ENCODE measurements around the gene BIN2.
A peak's percentile ranks its signal among the peaks of the same experiment; 100 is the strongest.

BIN2 gene

DNA sequence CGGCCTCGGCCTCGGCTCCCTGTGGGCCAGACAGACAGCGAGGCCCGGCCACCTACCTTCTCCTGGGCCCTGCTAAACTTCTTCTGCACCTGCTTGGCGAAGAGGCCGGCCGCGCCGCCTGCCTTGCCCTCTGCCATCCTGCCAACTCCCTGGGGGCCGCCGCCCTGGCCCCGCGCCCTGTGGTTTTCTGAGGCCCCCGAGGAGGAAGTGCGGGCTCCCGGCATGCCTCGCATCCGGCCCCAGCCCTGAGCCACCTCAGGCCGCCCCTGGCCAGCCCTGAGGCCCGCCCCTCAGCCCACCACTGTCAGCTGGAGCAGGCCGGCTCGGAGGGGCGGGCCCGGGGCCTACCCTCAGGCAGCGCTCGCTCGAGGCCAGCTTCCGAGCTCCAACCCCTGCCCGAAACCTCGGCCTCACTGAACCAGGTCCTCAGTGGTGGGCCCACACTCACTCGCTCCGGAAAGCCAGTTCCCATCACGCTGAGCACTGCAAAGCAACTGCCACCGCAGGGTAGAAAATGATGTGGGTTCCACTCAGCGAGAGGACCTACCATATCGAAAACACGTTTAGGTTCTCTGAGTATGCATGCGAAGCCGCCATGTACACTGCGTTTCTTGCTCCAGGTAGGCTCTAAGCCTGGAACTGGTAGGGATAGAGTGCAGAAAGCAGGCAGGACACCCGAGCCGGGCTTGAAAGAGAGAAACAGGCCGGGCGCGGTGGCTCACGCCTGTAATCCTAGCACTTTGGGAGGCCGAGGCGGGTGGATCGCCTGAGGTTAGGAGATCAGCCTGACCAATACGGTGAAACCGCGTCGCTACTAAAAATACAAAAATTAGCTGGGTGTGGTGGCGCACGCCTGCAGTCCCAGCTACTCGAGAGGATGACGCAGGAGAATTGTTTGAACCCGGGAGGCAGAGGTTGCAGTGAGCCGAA lies at the start of gene BIN2:
TSS of gene BIN2 (minus strand) at position 209 of the 930 bp plus-strand sequence. CDS start at position 137, 72 bp downstream.
- no peak for DNase-seq (ENCODE audit: low read depth)

DNA sequence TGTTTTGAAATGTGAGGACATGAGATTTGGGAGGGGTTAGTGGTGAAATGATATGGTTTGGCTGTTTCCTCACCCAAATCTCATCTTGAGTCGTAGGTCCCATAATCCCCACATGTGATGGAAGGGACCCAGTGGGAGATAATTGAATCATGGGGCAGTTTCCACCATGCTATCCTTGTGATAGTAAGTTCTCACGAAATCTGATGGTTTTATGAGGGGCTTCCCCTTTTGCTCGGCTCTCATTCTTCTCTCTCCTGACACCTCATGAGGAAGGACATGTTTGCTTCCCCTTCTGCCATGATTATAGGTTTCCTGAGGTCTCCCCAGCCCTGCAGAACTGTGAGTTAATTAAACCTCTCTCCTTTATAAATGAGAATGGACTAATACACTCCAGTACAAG lies 49.2 kb upstream of the BIN2 start:
- no peak for DNase-seq (ENCODE audit: low read depth)

DNA sequence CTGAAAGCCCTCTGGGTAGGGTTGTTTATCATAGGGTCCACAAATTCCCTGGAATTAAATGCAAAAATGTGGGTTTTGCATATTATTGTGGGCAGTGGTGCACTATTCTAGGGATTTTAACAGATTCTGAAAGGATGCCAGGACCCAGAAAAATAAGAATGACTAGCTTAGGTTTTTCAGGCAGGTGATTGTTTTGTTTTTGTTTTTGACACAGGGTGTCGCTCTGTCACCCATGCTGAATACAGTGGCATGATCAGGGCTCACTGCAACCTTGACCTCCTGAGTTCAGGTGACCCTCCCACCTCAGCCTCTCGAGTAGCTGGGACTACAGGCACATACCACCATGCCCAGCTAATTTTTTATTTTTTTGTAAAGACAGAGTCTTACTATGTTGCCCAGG lies 48.0 kb upstream of the BIN2 start:
- no peak for DNase-seq (ENCODE audit: low read depth)

DNA sequence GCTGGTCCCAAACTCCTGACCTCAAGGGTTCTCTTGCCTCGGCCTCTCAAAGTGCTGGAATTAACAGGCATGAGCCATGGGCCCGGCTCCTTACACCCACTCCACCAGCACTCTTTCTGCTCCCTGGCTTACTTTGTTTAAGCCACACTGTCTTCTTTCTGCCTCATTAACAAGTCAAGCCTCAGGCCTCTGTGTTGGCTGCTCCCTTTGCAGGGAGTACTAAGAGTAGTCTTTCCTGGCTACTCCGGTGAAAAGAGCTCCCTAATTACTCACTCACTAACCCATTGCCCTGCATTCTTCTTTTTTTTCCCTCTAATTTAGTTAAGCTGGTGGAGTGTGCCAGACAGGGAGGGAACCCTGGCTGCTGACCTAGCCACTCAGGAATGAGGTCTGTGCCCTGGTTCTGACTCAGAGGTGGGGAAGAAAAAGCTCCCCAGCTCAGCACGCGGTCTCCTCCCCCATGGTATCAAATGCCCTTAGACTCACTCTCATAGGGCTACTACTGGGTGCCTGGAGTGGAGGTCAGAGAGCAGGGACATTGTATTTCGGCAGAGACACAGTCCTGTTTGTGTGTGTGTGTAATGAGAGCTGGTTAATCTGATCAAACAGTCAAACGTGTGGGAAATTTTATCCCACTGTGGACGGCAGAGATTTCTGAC lies 47.5 kb upstream of the BIN2 start:
- DNase-seq (ENCODE audit: low read depth), result peak; percentile 98

DNA sequence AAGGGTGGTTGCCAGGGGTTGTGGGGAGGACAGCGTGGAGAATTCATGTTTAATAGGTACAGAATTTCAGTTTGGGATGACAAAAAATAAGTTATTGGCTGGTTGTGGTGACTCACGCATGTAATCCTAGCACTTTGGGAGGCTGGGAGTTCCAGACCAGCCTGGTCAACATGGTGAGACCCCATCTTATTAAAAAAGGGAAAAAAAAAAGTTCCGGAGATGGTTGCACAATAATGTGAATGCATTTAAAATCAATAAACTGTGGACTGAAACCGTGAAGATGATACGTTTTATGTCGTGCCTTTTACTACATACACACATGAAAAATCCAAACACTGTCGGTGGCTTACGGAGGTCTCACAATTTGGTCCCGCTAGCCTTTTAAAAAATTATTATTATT lies 46.7 kb upstream of the BIN2 start:
- DNase-seq (ENCODE audit: low read depth), result no peak

DNA sequence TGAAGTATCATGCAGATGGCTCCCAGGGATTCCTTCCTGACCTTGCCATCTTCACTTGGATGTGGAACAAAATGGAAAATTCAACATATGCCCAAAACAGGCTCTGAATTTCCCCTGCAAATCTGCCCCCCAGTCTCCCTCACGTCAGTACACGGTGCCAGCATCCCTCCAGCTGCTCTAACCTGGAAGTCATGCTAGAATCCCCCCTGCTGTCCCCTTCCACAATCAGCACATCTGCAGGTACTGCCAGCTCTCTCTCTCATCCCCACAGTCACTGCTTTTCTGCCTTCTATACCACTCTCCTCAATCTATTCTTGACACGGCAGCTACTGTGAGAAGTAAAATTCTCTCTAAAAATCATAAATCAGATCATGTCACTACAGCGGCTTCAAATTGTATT lies 45.6 kb upstream of the BIN2 start:
- DNase-seq (ENCODE audit: low read depth), result no peak

DNA sequence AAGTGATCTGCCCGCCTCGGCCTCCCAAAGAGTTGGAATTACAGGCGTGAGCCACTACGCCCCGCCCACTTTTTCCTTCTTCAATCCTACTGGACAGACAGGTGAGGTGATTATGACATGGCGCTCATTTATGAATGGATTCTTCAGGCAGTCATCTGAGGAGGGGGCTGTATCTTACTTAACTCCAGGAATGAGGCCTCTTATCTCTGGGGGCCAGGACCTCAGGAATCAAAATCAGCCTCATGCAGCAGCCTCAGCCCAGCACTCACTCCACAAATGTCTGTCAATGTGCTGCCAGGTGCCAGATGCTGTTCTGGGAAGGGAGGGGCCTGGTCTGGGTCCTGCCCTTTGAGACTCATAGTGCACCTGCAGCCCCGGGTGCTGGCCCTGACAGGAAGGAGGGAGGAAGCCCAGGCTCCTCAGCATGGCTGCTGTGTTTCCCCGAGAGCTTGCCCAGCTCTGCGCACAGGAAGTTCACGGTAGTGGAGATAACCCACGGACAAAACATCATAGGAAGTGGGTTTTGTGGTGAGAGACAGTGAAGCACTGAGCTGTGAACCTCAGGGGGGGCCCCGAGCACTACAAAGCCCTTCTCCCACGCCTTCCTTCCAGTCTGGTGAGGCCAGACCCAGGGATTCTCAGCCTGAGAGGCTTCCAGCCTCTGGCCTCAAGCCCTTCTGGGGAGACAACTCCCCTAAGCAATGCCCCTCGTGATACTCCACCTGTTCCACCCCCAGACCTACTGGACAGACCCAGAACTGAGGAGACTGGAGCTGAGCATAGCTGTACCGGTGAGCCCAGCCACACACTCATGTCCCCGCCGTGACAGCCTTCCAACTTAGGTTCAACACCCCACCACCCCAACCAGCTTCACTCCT lies 44.9 kb upstream of the BIN2 start:
- DNase-seq (ENCODE audit: low read depth), result peak; percentile 87

DNA sequence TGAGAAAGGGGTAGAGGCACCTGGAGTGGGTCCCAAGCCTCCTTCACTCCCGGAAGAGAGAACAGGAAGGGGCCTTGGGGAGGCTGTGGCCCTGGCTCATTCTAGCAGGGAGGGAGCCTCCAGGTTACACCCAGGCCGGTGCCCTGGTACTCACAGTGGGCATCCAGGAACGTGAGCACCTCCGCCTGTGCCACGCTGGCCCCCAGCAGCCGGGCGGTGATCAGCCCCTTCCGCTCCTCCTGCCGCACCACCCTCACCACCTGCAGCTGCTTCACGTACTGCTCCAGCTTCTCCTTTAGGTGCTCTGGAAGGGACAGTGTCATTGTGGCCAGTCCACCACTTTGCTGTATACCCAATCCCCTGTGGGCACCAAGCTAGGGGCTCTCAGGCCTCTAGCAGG lies 41.3 kb upstream of the BIN2 start:
- DNase-seq (ENCODE audit: low read depth), result no peak

DNA sequence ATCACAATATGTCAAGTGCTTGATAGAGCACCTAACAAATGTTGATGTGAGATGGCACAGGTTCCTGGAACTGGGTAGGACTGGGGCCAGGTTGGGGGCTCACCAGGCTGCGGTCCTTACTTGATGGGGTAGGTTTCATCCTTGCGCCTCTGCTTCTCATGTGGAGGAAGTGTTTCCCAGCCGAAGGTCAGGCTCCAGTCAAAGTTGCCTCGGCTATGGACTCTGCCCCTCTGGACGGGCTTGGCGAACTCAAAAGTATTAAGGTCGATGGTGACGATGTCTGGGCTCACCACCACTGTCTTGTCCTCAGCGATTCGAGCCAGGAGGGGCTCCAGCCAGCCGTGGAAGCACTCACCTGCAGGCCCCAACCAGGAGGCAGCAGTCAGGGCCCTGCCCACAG lies 40.0 kb upstream of the BIN2 start:
- DNase-seq (ENCODE audit: low read depth), result no peak

DNA sequence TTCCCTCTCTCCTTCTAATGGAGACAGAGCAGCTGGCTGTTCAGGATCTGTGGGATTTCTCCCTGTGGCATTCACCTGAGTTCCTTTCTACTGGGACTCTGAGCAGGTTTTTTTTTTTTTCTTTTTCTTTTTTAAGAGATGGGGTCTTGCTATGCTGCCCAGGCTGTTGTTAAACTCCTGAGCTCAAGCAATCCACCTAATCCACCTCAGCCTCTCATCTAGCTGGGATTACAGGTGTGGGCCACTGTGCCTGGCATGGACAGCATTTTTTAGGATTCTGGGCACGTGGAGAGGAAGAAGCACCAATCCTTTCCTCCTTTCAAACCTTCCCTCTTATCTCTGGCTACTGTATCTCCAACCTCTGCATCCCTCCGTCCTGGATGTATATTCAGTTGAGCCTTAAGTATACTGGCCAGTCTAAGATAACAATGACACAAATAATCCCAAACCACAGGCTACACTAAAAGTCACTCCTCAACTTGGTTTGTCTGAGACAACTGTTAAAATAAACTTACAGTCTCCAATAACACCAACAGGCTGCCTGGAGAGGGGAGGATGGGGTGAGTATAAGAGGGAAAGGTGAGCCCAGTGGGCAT lies 38.9 kb upstream of the BIN2 start:
- DNase-seq (ENCODE audit: low read depth), result no peak

DNA sequence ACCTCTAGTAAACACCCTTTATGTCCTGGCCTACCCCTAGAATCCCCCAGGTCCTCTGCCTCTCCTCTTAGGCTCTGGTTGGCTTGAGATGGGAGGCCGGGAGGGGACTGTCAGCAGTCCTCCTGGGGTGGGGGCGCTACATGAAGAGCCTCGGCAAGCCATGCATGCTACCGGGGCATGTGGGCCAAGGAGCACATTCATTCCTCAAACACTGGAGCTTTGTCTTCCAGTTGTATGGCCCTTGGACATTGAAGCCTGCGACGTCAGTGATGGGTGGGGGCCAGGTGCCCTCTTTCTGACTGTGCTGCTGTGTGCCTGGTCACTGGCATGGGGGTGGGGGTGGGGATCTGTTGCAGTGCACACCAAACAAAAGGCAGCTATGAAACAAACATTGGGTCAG lies 38.3 kb upstream of the BIN2 start:
- no peak for DNase-seq (ENCODE audit: low read depth)

DNA sequence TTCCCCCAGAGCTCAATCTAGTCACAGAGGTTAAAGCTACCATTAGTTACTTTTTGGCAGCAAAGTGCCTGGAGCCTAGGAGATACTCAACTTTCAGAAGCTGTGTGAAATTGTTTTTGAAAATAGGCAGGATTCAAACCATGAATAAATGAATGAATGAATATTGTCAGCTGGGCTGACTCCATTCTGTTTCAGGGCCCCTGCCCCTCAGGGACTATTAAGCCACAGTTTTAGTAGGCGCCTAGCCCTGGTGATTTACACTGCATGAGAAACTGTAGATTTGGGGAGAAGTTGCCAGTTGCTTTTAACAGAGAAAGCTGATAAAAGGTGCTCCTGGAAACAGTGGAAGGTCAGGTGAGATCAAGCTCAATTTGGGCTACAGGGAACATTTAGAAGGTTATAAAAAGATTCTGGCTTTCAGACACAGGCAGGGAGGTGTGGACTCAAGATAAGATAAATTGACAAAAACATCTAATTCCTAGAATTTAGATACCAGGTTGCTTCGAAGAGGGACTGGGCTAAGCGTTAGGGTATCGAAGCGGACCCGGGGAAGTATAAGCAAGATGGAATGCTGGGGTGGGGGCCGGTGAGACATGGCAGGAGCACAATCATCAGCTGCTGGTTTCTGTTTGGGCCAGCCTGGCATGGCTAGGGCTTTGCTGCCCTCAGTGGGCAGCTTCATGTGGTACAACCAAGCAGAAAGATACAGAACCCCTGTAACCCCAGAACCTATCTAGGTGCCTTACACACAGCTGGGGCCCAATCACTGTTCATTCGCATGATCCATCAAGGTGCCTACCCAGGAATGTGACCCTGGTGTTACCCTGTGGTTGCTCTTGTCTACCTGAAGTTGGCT lies 37.4 kb upstream of the BIN2 start:
- no peak for DNase-seq (ENCODE audit: low read depth)

DNA sequence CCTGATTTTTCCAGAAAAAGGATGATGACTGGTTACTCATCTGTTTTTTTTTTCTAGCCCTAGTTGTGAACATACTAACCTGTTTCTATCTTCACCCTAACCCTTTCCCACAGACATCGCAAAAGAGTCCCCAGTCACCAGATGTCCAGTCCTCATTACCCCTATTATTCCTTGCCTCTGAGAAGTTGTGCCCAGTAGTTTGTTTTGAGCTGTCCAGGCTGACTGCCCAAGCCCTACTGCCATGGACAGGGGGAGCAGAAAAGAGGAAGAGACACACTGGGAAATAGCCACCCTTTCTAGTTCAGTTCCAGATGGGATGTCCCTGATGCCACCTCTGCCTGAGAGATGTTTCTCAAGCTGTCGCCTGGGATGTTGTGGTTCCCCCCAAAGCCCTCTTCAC lies 36.3 kb upstream of the BIN2 start:
- no peak for DNase-seq (ENCODE audit: low read depth)

DNA sequence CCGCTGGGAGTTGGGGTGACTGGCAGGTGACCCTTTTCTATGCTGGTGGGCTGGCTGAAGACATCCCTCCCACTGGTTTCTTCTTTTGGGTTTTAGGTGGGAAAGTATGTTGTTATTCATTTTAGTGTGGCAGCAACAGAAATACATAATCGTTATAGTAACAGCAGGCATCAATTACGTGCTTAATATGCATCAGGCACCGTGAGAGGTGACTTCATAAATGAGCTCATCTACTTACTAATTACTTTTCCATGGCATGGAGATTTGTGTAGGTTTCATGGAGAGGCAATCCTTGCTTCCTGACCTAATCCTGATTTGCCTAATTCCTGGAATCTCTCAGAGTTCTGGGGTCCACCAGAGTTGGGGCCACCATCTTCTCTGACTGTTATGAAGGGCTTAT lies 35.9 kb upstream of the BIN2 start:
- DNase-seq (ENCODE audit: low read depth), result no peak

DNA sequence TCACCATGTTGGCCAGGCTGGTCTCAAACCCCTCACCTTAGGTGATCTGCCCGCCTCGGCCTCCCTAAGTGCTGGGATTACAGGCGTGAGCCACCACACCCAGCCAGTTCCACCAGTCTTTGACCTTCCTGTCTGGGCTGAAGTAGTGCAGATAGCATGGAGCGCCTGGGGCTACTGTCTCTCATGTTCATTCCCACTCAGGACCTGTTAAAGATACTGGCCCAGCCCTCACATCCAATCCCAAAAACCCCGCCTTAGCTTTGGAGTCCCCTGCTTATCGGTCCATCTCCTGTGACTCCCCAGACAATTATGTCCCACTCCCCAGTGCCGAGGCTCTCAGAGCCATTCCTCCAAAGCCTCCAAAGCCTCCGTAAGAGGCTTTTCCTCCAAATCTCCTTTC lies 34.5 kb upstream of the BIN2 start:
- no peak for DNase-seq (ENCODE audit: low read depth)

DNA sequence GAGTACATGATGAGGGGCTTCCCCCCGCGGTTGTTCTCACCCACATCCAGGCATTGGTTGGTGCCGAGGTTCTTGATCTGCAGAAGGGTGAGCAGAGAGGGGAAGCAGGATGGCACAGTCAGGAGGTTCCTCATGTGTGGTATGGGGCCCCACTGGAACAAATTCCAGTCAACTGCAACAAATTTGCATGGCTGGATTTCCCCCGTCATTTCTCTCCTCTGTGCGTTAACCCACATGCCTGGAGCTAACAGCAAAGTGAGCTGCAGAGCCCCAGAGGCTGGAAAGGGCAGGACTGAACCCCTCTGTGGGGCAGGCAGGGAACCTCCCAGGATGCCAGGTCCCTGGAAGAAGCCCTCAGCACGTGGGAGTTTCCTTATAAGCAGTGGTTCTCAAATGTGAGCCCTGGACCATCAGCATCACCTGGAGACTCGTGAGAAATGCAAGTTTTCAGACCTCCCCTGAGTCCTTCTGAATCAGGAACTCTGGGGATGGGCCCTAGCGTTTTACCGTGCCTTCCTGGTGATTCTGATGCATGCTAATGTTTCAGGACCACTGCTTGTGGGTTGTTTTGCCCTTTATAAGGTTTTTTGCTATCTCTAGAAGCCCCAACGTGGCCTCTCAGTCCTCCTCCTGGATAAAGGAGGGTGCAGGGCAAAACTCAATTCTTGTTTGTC lies 33.5 kb upstream of the BIN2 start:
- no peak for DNase-seq (ENCODE audit: low read depth)

DNA sequence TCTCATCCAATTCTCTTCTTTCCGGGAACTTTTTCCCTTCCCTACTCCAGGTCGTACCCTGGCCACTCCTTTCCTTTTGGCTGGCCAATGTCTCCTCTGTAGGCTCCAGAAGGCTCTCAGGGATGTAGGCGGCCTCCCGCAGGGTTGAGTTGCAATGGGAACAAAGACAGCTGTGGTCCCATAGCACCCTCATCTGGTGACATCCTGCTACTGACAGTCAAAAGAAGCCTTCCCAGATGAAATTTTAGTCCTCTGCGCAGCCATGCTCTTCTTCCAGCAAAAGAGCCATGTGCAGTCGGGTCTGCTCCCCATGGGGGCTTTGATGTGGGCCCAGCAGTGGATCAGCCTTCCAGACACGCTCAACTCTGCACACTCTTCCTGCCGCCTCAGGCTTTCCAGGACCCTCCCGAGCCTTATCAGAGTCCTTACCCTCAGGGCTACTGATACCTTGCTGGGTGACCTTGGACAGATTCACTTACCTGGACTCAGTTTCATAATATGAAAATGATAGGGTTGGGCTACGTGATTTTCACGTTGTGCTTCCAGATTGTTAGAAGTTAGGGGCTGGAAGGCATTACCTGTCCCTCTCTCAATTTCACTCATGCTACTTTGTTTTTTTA lies 28.0 kb upstream of the BIN2 start:
- DNase-seq (ENCODE audit: low read depth), result peak; percentile 72

DNA sequence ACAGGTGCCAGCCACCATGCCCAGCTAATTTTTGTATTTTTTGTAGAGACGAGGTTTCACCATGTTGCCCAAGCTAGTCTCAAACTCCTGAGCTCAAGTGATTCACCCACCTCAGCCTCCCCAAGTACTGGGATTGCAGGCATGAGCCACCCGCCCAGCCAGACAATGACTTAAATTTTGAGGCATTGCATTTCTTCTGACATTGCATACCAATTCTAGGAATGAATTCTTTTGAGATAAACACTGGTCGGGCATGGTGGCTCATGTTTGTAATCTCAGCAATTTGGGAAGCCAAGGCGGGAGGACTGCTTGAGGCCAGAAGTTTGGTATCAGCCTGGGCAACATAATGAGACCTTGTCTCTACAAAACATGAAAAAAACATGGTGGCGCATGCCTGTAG lies 25.1 kb upstream of the BIN2 start:
- DNase-seq (ENCODE audit: low read depth), result peak; percentile 65

DNA sequence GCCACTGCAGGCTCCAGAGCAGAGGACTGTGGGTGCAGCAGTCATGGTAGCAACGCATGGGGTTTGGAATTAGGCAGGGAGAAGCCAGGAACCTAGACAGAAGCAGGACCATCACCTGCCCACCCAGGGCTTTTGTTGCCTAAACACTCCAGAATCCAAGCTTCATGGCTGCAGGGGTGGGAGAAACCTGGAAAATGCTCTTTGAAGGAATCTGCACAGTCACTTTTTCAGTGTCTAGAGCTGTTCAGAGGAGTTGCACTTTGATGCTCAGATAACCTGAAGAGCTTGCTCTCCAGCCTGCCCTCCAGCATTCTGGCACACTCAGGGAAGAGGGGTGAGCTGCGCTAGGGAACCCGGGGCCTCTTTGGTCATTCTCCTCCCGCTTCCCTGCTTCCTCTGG lies 24.1 kb upstream of the BIN2 start:
- no peak for DNase-seq (ENCODE audit: low read depth)

DNA sequence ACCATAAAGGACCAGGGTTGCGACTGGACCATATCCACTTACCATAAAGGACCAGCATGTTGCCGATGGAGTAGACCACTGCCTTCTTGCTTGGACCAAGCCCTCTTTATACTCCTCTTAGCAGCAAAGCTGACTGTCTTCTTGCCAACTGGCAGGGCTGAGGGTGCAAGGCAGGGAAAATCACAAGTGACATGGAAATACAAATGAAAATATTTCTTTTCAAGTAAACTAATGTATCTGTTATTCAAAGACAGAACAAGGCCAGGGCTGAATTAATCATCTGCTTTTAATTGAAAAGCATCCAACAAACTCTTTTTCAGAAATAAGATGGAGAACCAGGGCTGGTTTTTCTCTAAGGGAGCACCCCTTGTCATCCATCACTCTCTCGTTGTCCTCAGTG lies 22.6 kb upstream of the BIN2 start, which contains the start of gene CELA1:
TSS of gene CELA1 (minus strand) at position 99 of the 400 bp plus-strand sequence. CDS start at position 58, 41 bp downstream.
- DNase-seq (ENCODE audit: low read depth), result no peak

Data from iris pigment epithelial cell (primary cell).